ENCODE results near the gene SND1. TPM values are rescaled to one million over a fixed set of nuclear protein-coding genes. Genes with fewer than 3 reads are reported as not detected.

Gene SND1
- total and polyA plus RNA-seq, 2 donors (not counting 1 experiment from before 2014, with no cell fraction given) = 44.4 to 165 TPM

- H3K9me3 ChIP-seq (ENCODE audit: control extremely low read depth in 1 of 3, control insufficient read depth in 2 of 3, insufficient read depth in 1 of 3, low read length in 2 of 3) = peaks cover 0 to 6% (median 0%) of the 10 kb centered on the region in 3 donors
- H3K4me2 ChIP-seq (replicated peaks; ENCODE audit: low read depth, low read length, poor library complexity, severe bottlenecking) = peak overlapping the region; percentile 98
- H3K4me3 Mint-ChIP-seq = peak overlapping the region; percentile 84
- ChIA-PET CTCF (interaction anchor here (0.6 to 6.6 kb wide), 33 partner anchors 8 to 479 kb away, joined by 3 to 180 read pairs (median 6); no protein-coding TSS in a partner anchor), POLR2A (interaction anchor here (0.7 to 1.8 kb wide), 2 partner anchors 75 to 131 kb away, joined by 3 to 4 read pairs; no protein-coding TSS in a partner anchor)
- peaks cover 17 to 22% of the 10 kb centered on the region in 2 donors for H3K4me1 ChIP-seq (ENCODE audit: control insufficient read depth in 2 of 2, insufficient read depth in 2 of 2, low read length in 2 of 2)
- no peak overlapping the region for H3K27ac ChIP-seq (ENCODE audit: low read length in 2 of 2)
- H3K27ac Mint-ChIP-seq = no peak overlapping the region
- H3K27me3 Mint-ChIP-seq = peaks cover 35% of the 10 kb centered on the region
- no CpG with 5 or more reads among the region's 6 CpGs for WGBS (ENCODE audit: insufficient coverage)
- peak overlapping the region; percentile 68 for H3K9ac ChIP-seq (ENCODE audit: low read length)
- TF ChIP-seq CTCF (IDR thresholded peaks at IDR 0.05) (no peak), EZH2 (IDR thresholded peaks at IDR 0.05; ENCODE audit: borderline replicate concordance, insufficient read depth, low read depth, low read length, poor library complexity, severe bottlenecking) (no peak)
- peak overlapping the region; percentile 95 for H2AFZ ChIP-seq (ENCODE audit: insufficient read depth, low read depth, low read length, poor library complexity, severe bottlenecking)
- DNase-seq (no peak), ATAC-seq (ENCODE audit: low read depth) (no peak)
- H3K27me3 ChIP-seq (replicated peaks in 1 of 4; ENCODE audit: control extremely low read depth in 1 of 4, control insufficient read depth in 3 of 4, insufficient read depth in 4 of 4, low read length in 3 of 4) = peaks cover 0 to 38% (median 18%) of the 10 kb centered on the region in 4 experiments
- H3K4me1 Mint-ChIP-seq = peaks cover 16% of the 10 kb centered on the region
- no peaks in the 10 kb centered on the region for H3K79me2 ChIP-seq (ENCODE audit: control insufficient read depth, insufficient read depth, low read length)
- peak overlapping the region in 4 of 5 experiments; percentile 63 to 70 (median 67) for H3K4me3 ChIP-seq (ENCODE audit: control extremely low read depth in 1 of 5, extremely low read depth in 1 of 5, insufficient read depth in 1 of 5, low read depth in 2 of 5, low read length in 4 of 5)
- H4K20me1 ChIP-seq (ENCODE audit: control insufficient read depth, insufficient read depth, low read length, poor library complexity, severe bottlenecking) = no peaks in the 10 kb centered on the region
- intact Hi-C loops (cut with micrococcal nuclease) = loop anchor here (1.0 to 2.0 kb wide), 3 partner anchors 26 to 427 kb away; no protein-coding TSS in a partner anchor
- H3K36me3 ChIP-seq (replicated peaks in 1 of 2; ENCODE audit: control extremely low read depth in 1 of 2, control insufficient read depth in 1 of 2, extremely low read depth in 1 of 2, insufficient read depth in 2 of 2, low read length in 1 of 2) = no peaks in the 10 kb centered on the region
- H3K9me3 Mint-ChIP-seq (ENCODE audit: insufficient read depth) = no peaks in the 10 kb centered on the region
Observed at GRCh38 chr7:128135159-128135514, 483.1 kb downstream of the SND1 start.

- no peaks in the 10 kb centered on the region for H4K20me1 ChIP-seq (ENCODE audit: control insufficient read depth, insufficient read depth, low read length, poor library complexity, severe bottlenecking)
- POLR2A ChIA-PET = interaction anchor here (1.8 kb wide), 1 partner anchor 74 kb away, joined by 4 read pairs; no protein-coding TSS in a partner anchor
- DNase-seq = peak; percentile 79
- peak overlapping the region; percentile 84 for H3K4me3 Mint-ChIP-seq
- H3K9ac ChIP-seq (ENCODE audit: low read length) = peak overlapping the region; percentile 68
- H3K9me3 ChIP-seq (ENCODE audit: control extremely low read depth in 1 of 3, control insufficient read depth in 2 of 3, insufficient read depth in 1 of 3, low read length in 2 of 3) = peaks cover 0 to 9% (median 0%) of the 10 kb centered on the region in 3 donors
- no peaks in the 10 kb centered on the region for H3K79me2 ChIP-seq (ENCODE audit: control insufficient read depth, insufficient read depth, low read length)
- peak overlapping the region; percentile 98 for H3K4me2 ChIP-seq (replicated peaks; ENCODE audit: low read depth, low read length, poor library complexity, severe bottlenecking)
- no peaks in the 10 kb centered on the region for H3K9me3 Mint-ChIP-seq (ENCODE audit: insufficient read depth)
- no peak overlapping the region for H3K27ac Mint-ChIP-seq
- CTCF ChIA-PET = interaction anchor here (0.6 to 6.6 kb wide), 39 partner anchors 8 to 479 kb away, joined by 3 to 180 read pairs (median 5); no protein-coding TSS in a partner anchor
- peaks cover 0 to 38% (median 17%) of the 10 kb centered on the region in 4 experiments for H3K27me3 ChIP-seq (replicated peaks in 1 of 4; ENCODE audit: control extremely low read depth in 1 of 4, control insufficient read depth in 3 of 4, insufficient read depth in 4 of 4, low read length in 3 of 4)
- TF ChIP-seq CTCF (IDR thresholded peaks at IDR 0.05) (peak; percentile 96), EZH2 (IDR thresholded peaks at IDR 0.05; ENCODE audit: borderline replicate concordance, insufficient read depth, low read depth, low read length, poor library complexity, severe bottlenecking) (no peak)
- no peaks in the 10 kb centered on the region for H3K36me3 ChIP-seq (replicated peaks in 1 of 2; ENCODE audit: control extremely low read depth in 1 of 2, control insufficient read depth in 1 of 2, extremely low read depth in 1 of 2, insufficient read depth in 2 of 2, low read length in 1 of 2)
- peak overlapping the region; percentile 21 to 70 (median 65) for H3K4me3 ChIP-seq (ENCODE audit: control extremely low read depth in 1 of 5, extremely low read depth in 1 of 5, insufficient read depth in 1 of 5, low read depth in 2 of 5, low read length in 4 of 5)
- ATAC-seq (ENCODE audit: low read depth) = peak; percentile 96
- intact Hi-C loops (cut with micrococcal nuclease) = loop anchor here (1.0 to 2.0 kb wide), 4 partner anchors 27 to 427 kb away; no protein-coding TSS in a partner anchor
- peaks cover 35% of the 10 kb centered on the region for H3K27me3 Mint-ChIP-seq
- WGBS (ENCODE audit: insufficient coverage) = under 1% methylated on average over 53 of the region's 57 CpGs
- H3K4me1 Mint-ChIP-seq = peaks cover 16% of the 10 kb centered on the region
- H3K4me1 ChIP-seq (ENCODE audit: control insufficient read depth in 2 of 2, insufficient read depth in 2 of 2, low read length in 2 of 2) = peaks cover 17 to 22% of the 10 kb centered on the region in 2 donors
- H3K27ac ChIP-seq (ENCODE audit: low read length in 2 of 2) = no peak overlapping the region
- H2AFZ ChIP-seq (ENCODE audit: insufficient read depth, low read depth, low read length, poor library complexity, severe bottlenecking) = peak overlapping the region; percentile 95
Observed at GRCh38 chr7:128135515-128136214, 483.7 kb downstream of the SND1 start.

Measured in B cell (primary cell).